GM04503 (cell line): Measurements from ENCODE around the gene SCYGR2.

Source experiments
- DNase-seq: peaks from one replicate; pipeline ENCODE4 v3.0.0-alpha.2; 2012; ENCODE audit warnings: low read depth

SCYGR2 gene

DNA sequence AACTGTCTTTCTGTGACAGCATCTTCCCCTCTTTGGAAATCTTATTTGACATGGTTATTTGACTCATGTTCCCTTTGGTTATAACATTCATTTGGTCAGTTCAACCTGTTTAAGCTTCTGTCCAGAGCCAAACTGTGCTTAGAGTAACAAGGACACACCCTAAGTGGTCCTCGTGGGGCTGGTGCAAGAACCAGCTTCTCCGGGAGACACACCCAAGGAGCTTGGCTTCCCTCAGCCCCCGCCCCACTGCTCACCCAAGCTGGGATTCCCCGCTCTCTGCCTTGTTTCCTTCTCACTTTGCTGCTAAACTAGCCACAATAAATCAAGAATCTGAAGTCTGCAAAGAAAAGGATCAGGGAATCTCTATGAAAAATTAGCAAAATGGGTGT lies 14.6 kb downstream of the SCYGR2 start:
- DNase-seq = no peak

DNA sequence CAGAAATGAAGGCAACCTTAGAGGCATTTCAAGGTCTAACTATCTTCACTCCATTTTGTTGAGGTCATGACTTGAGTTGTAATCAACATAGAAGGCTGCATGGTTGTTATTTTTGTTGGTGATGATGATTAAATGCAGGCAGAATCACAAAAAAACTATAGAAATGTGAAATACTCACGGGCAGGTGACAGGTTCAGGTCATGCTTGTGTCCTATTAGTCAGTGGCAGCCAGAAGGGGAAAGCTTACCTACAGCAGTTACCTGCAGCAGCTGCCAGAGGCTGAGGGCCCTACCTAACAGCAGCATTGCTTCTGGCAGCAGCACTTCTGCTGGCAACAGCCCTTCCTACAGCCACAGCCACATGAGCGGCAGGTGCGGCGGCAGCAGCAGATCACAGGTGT lies 15.6 kb downstream of the SCYGR2 start:
- no peak for DNase-seq

DNA sequence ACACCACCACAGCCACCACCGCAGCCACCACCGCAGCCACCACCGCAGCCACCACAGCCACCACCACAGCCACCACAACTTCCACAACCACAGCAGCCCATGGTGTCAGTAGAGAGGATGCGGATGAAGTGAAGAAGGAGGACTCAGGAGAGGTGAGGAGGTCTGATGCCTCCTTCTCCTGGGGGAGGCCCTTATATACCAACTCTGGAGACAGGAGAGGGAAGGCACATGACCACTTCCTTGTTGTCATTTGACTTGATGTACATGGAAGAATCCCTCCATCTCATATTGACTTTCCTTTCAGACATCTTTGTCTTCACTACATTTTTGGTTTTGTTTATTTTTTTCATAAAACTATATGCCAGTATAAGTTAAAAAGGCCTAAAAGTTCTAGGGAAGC lies 16.0 kb downstream of the SCYGR2 start, which contains the start of gene SCYGR3:
TSS of gene SCYGR3 (minus strand) at position 101 of the 400 bp plus-strand sequence. CDS start at position 101, 0 bp downstream.
- DNase-seq = no peak

DNA sequence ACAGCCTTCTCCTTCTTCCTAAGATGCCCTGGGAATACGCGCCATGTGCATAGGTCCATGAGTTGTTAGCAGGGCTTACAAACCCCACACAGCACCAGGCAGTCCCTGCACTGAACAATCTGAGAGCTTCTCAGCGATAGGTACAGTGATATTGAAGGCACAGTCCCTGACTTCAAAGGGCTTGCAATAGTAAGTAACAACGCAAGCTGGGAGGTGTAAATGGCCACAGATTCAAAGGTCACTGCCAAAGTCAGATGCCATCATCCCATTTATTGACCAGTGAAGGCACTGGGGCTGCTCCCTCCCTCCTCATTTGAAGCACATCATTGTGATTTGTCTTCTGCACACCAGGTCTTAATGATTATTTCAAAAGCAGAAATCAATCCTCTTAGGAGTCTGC lies 16.5 kb downstream of the SCYGR2 start:
- DNase-seq = no peak

DNA sequence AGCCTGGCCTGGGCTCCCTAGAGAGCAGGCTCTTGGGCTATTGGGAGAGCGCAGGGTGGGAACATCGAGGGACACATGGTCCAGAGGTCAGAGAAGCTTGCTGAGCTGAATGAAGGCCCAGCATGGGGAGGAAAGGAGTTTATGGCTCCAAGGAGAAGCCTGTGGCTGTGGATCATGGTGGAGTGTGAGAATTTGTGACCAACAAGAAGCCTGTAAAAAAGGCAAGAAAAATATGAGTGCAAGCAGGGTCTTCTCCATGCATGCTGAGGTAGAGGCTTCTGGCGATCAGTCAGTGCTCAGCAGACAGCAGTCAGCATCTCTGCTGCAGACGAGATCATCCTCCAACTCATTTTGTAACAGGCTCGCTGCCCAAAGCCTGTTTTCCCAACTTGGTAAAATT lies 17.2 kb downstream of the SCYGR2 start:
- DNase-seq = no peak

DNA sequence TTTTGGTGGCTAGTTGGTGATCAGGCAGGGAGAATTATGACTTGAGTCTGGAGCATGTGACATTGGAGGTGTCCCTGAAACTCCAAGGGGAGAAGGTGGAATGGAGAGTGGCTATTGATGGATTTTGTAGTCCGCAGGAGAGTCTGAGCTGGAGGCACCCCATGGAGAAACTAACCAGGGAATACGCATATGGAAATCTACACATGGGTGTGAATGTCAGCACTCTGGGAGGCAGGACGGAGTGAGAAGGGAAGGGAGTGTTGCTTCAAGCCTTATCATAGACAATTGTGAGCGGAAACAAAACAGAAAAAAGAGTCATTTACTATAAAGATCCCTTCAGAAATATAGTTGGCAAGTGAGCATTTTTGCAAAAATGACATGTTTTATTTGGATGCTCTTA lies 17.9 kb downstream of the SCYGR2 start:
- DNase-seq = no peak

DNA sequence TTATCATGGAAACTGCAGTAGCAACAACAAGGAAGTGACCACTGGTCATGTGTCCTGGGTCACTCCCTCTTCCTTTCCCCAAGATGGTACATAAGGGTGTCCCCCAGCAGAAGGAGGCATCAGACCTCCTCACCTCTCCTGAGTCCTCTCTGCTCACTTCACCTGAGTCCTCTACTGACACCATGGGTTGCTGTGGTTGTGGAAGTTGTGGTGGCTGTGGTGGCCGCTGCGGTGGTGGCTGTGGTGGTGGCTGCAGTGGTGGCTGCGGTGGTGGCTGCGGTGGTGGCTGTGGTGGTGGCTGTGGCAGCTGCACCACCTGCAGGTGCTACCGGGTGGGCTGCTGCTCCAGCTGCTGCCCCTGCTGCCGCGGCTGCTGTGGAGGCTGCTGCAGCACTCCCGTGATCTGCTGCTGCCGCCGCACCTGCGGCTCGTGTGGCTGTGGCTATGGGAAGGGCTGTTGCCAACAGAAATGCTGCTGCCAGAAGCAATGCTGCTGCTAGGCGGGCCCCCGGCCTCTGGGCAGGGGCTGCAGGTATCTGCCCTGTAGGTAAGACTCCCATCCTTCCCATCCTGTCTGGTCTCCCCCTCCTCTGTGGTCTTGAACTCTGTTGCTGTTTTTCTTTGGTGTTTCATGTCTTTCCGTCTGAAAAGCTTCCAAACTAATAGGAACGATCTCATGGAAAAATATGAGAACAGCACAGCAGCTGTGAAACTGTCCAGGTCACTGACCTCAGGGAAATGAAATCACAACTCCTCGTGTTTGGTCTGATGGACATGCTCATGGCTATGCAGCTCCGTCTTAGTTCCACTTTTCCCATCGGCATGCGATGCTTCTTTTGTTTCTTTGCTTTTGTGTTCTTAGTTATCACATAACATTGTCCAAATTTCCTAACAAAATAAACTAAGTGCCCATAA lies 18.9 kb downstream of the SCYGR2 start, which contains the start of gene SCYGR4:
TSS of gene SCYGR4 (plus strand) at position 183 of the 915 bp plus-strand sequence. CDS start at position 183, 0 bp downstream.
- no peak for DNase-seq

DNA sequence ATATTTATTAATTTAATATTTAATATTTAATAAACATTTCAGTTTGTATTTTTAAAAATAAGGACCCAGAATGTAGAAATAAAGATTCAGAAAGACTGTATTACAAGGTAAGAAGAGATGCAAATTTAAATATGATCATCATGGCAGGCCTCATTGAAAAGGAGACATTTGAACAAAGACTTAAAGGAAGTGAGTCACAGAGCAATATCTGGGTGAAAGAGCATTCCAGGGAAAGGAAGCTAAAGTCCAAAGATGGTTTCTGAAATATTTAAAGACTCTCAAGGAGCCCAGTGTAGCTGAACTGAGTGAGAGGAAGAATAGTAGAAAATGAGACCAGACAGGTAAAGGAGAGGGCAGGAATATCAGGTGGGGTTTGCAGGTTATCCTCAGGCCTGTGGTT lies 24.5 kb downstream of the SCYGR2 start:
- peak; percentile 29 for DNase-seq

DNA sequence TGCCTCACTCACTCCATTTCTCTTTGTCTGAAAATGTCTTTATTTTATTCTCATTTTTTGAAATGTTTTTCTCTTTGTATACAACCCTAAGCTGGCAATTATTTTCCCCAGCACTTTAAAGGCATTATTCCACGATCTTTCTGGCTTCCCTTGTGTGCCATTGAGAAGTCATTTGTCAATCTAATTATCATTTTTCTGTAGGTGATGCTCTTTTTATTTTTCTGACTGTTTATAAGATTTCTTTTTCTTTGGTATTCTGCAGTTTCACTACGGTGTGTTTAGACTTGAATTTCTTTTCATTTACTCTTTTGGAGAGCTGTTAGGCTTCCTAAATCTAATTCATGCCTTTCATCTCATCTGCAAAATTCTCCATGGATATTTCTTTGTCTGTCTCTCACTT lies 26.7 kb downstream of the SCYGR2 start:
- no peak for DNase-seq

DNA sequence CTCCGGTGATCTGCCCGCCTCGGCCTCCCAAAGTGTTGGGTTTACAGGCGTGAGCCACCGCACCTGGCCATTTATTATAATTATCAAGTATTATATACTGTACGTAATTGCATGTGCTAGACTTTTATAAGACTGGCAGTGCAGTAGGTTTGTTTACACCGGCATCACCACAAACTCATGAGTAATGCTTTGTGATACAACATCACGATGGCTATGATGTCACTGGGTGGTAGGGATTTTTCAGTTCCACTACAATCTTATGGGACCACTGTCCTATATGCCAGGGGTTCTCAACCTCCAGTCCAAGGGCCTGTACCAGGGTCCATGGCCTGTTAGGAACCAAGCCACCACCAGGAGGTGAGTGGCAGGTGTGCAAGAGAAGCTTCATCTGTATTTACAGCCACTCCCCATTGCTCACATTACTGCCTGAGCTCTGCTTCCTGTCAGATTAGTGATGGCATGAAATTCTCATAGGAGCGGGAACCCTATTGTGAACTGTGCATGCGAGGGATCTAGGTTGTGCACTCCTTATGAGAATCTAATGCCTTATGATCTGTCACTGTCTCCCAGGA lies 28.0 kb downstream of the SCYGR2 start:
- DNase-seq = no peak

DNA sequence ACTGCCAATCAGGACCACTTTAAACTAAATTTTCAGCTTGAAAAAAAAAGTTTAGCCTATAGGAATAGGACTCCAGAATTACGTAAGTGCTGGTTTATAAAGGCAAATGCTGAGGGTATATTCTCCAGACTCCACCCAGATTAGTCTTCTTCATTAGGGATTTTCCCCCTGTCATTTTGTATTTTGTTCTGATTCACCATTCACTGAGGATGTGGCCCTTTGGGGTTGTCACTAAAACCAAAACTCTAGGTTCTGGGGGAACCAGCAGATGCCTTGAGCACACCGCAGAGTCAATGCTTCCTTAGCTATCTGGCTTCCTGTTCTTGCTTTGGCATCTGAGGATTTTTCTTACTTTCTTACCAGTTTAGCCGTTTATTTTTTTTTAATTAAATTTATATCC lies 29.1 kb downstream of the SCYGR2 start:
- no peak for DNase-seq

DNA sequence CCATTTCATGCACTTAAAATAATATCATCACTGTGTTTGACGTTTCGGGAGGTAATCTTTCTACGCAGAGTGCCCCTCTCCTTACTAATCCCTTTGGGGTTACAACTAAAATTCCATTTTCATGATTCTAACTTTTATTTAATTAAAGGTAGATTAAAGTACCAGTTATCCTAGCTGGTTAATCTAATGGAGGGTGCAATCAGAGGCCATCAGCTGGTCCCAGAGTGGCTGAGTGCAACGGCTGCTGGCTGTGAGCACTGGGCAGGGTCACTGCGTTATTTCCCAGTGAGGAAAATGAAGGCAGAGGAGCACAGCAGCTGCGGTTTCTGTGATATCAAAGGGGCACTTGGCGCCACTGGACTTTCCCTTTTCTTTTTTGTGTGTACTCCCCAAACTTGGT lies 30.7 kb downstream of the SCYGR2 start:
- DNase-seq = no peak

DNA sequence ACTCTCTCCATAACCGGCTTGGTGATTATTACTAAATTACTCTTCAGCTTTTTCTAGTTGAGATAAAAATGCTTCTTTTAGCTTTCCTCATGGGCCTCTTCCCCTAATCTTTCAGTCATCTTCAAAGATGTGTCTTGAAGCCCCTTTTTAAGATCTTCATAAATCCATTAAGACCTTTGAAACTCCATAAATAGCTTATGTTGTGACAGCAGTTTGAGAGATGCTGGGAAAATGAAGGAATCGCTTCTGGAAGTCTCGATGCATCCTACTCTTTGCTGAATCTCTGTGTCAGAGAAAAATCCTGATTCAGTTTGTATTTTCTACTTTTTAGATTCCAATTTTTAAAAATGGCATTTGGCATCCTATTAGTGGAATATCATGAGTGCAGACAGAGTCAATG lies 31.6 kb downstream of the SCYGR2 start:
- no peak for DNase-seq

DNA sequence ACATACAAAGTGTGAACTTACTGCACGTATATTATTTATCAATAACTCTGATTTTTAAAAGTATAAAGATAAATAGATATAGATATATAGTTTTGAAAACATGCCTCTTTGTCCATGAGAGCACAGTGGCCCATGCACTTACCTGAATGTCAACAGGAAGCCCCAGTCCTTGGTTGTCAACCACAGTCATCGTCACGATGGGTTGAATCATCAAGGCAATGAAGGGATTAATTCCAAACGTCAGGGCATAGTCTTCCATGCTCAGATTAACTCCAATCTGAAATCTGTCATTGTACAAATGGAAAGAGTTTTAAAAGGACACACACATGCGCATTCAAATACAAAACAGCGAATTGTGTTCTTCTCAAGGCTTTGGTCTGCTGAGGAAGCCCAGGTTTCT lies 34.1 kb downstream of the SCYGR2 start:
- no peak for DNase-seq

DNA sequence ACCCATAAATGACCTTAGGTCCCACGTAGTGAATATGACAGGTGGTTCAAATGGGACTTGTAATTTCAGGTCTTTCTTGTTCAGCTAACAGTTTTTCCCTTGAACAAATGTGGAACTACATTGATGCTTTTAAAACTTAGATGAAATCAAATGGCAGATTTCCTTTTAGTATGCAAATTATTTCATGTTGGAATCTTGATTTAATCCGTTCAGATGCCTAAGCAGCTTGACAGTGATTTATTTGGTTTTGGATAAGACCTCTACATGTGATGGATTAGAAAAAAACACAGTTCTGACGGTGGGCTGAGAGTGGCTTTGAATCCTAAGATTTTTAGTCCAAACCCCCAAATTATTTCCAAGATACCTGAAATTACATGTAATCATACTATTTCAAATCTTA lies 35.5 kb downstream of the SCYGR2 start:
- no peak for DNase-seq

DNA sequence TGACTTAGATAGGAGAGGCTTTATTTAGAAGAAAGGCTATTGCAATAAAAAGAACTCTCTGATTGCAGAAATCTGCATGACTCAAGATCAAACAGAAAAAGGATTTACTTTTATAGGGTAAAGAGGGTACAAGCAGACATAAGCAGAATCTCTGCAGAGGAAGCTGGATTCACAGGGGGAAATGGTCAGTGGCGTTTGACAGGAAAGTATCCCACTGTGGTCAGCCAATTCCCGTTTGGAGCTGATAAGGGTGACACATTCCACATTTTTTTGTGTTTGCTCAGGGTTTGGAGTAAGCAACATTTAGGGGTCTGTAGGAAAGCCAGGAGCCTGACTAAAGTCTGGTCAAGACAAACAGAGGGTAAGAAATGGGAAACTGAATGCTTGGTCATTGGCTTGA lies 44.0 kb downstream of the SCYGR2 start:
- no peak for DNase-seq

DNA sequence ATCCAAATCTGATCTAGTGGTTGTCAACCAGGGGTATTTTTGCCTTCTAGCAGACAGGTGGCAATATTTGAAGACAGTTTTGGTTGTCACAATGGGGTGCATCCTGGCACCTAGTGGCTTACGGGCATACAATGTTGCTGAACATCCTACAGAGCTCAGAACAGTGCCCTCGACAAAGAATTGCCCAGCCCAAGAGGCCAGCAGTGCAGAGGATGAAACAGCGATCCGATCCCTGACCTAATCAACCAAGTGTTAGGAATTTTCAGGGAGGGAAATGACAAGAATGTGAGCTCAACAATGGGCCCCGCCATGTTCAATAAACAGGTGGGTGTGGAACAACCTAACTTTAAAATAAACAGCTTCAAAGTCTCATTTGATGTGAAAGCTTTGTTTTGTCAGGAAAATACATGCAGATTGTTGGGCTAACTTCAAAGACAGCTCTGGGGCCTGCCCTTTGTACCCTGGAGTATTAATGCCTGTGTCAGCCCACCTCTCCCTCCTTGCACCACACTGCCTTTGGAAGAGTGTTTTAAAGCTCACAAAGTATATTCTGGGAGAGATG lies 45.4 kb downstream of the SCYGR2 start:
- no peak for DNase-seq
